NK-92 (cell line): ENCODE measurements around the gene REM2.

Source experiments
- DNase-seq: peaks from one replicate; lab custom pipeline; 2025; ENCODE audit not compliant: unreplicated experiment; lab: John Stamatoyannopoulos, UW

Gene REM2

GRCh38 chr14:22928237-22929103 lies 45.4 kb downstream of the REM2 start:
- no peak for DNase-seq

DNA sequence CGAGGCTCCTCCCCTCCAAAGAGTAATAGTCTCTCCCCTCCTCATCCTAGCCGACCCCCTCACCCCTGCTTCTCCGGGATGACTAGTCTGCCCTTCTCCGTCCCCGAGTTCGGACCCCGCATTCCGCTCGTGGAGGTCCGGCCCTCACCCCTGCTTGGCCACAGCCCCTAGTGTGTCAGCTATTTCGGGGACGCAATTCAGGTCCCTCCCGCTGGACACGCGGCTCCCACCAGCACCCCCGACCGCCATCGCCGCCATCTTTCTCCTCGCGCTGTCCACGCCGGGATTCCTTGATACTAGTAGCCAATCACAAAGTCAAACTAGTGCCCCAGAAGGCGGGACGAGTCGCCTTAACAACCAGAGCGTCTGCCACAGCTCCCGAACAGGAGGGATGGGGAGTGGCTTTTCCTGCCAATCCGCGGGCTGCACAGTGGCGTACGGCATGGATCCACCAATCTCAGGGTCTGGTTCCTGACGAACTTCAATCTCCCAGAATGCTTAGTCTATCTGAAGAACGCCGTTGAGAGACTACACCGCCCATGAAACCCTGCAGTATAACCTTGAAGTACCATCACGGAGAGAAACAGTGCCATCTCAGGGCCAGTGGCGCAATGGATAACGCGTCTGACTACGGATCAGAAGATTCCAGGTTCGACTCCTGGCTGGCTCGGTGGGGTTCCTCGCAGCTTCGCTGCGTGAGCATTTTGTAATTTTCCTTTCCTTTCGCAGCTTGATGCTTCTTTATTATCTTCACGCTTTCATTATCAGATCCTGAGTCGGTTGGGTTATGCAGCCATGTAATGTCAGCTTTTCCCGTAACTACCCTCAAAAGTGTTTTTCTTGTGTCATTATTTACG lies 46.3 kb downstream of the REM2 start, which contains the start of gene PRMT5:
Gene PRMT5 (minus strand): TSS at position 273 of the 857 bp plus-strand sequence. CDS start 15 bp downstream, at position 258.
- DNase-seq, result peak; percentile 91

DNA sequence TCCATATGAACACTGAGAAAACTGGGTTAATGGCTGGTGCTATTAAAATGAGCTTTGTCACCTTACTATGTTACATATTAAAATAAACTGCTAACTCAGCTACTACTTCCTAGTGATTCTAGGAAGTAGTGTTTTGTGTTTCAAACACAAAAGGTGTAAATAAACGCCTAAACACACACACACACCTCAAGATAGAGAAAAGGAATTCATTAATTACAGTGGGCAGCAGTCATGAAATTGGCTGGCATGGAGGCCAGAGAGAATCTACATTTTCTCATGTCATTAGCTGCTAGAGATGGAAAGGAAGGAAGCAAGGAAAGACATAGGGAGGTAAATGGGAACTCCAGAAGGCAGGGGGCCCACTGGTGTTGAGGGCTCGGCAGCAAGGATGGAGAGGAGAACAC lies 46.9 kb downstream of the REM2 start:
- no peak for DNase-seq

DNA sequence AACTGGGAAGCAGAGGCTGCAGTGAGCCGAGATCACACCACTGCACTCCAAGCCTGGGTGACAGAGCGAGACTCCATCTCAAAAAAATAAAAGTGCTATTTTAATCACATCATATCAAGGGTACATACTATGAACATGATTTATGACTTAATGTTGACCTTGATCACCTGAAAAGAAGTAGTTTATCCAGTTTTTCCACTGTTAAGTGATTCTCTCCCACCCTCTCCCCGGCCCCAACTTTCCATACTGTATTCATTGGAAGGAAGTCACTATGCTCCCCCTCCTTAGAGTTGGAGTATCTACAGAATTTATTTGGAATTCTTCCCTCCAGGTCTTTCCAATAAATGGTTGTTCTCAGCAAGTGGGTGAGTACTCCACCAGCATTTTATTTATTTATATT lies 49.1 kb downstream of the REM2 start:
- no peak for DNase-seq

- no peak for DNase-seq
Measured at GRCh38 chr14:22935156-22935555, 52.1 kb downstream of the REM2 start.
